OCI-LY7 (cell line): ENCODE measurements around the gene ZNF574. TPM values are rescaled to one million over a fixed set of nuclear protein-coding genes. Genes with fewer than 3 reads are reported as not detected.

Experiments used
- BruUV-seq: library from RNA; stranded (reverse); fragments of 400-500 nt; replicated peaks from 2 replicates; lab custom pipeline; 2021; lab: Mats Ljungman, UMichigan
- CTCF ChIA-PET: fragments of 300-600 bp; sonication (Branson Sonifier 250); formaldehyde crosslinking; loops from one replicate; lab custom pipeline; 2022; ENCODE audit warnings: antibody characterized with exemption; ENCODE audit not compliant: unreplicated experiment; lab: Charles Lee
- POLR2A ChIA-PET: fragments of 300-600 bp; sonication (Branson Sonifier 250); formaldehyde crosslinking; loops from one replicate; lab custom pipeline; 2022; ENCODE audit warnings: antibody characterized with exemption; lab: Charles Lee
- DNase-seq: peaks from one replicate; pipeline ENCODE4 v3.0.0-alpha.2; 2015; ENCODE audit warnings: low spot score
- H2AFZ ChIP-seq: fragments of 200-600 bp; sonication (generic), shearing (Covaris generic); 2 replicates; pipeline ENCODE4 v1.6.1; 2014; ENCODE audit warnings: mild to moderate bottlenecking, antibody characterized with exemption, low read length, moderate library complexity
- H3K27ac ChIP-seq: fragments of 200-600 bp; sonication (generic); 2 replicates; pipeline ENCODE4 v1.5.1; 2014; ENCODE audit warnings: mixed run types, low read depth, mild to moderate bottlenecking, moderate library complexity, low read length, inconsistent platforms; ENCODE audit not compliant: poor library complexity, severe bottlenecking
- H3K36me3 ChIP-seq: fragments of 200-600 bp; sonication (generic); 2 replicates; pipeline ENCODE4 v1.6.1; 2014; ENCODE audit warnings: mild to moderate bottlenecking, antibody characterized with exemption, low read length, moderate library complexity, mixed read lengths; ENCODE audit not compliant: insufficient read depth
- H3K4me1 ChIP-seq: fragments of 200-600 bp; sonication (generic); 2 replicates; pipeline ENCODE4 v1.5.1; 2014; ENCODE audit warnings: mild to moderate bottlenecking, low read length; ENCODE audit not compliant: insufficient read depth, poor library complexity, severe bottlenecking
- H3K4me2 ChIP-seq: fragments of 200-600 bp; sonication (generic); 2 replicates; pipeline ENCODE4 v1.6.1; 2014; ENCODE audit warnings: mild to moderate bottlenecking, low read length
- H3K4me3 ChIP-seq: fragments of 200-600 bp; sonication (generic); 2 replicates; pipeline ENCODE4 v1.5.1; 2014; ENCODE audit warnings: mild to moderate bottlenecking, low read depth, low read length; ENCODE audit not compliant: poor library complexity, severe bottlenecking
- H3K79me2 ChIP-seq: fragments of 200-600 bp; sonication (generic); 2 replicates; pipeline ENCODE4 v1.6.1; 2016; ENCODE audit warnings: low read depth, mild to moderate bottlenecking, low read length, moderate library complexity, mixed read lengths; ENCODE audit not compliant: insufficient read depth
- H3K9me2 ChIP-seq: fragments of 200-600 bp; sonication (generic); 2 replicates; pipeline ENCODE4 v1.6.1; 2016; ENCODE audit warnings: mild to moderate bottlenecking, low read length, mixed read lengths; ENCODE audit not compliant: insufficient read depth
- H3K9me3 ChIP-seq: fragments of 200-600 bp; sonication (generic); 2 replicates; pipeline ENCODE4 v1.6.1; 2014; ENCODE audit warnings: mild to moderate bottlenecking, mixed run types, low read length, mixed read lengths
- H4K20me1 ChIP-seq: fragments of 200-600 bp; sonication (generic); 2 replicates; pipeline ENCODE4 v1.6.1; 2014; ENCODE audit warnings: mild to moderate bottlenecking, antibody characterized with exemption, low read length, moderate library complexity, mixed read lengths; ENCODE audit not compliant: insufficient read depth
- CTCF ChIP-seq: fragments of 200-600 bp; sonication (generic); conservative IDR thresholded peaks from 2 replicates; pipeline ENCODE4 v1.5.1; 2014; ENCODE audit warnings: mild to moderate bottlenecking, antibody characterized with exemption, low read length, moderate library complexity, mixed read lengths
- EZH2phosphoT487 ChIP-seq: fragments of 200-600 bp; sonication (generic); IDR thresholded peaks from 2 replicates; pipeline ENCODE4 v1.6.1; 2018; ENCODE audit warnings: low read depth, borderline replicate concordance, mild to moderate bottlenecking, mixed run types, antibody characterized with exemption, low read length, moderate library complexity, mixed read lengths
- intact Hi-C: fragments of 100-400 bp; cut with micrococcal nuclease; formaldehyde crosslinking; loops from one replicate; pipeline ENCODE4 v1.10.0; 2022; ENCODE audit not compliant: unreplicated experiment
- total RNA-seq, 2 experiments: library from RNA; depleted of rRNA in 1 of 2; stranded (reverse); fragments of >200 nt in 1 of 2; shearing (Covaris generic) in 1 of 2; gene quantifications; 2 replicates each; pipeline ENCODE4 v1.2.3, GENCODE V29; 2014 to 2022

The ZNF574 gene
- total RNA-seq, 2 experiments from 2014 or later: 14.5 to 29.3 TPM

- intact Hi-C loops: no loop called here
- POLR2A ChIA-PET: interaction anchor here (0.6 kb wide), 1 partner anchor 170 kb away, joined by 3 read pairs; no protein-coding TSS in a partner anchor
Observed at GRCh38 chr19:42069619-42070351, 6.2 kb upstream of the ZNF574 start, which contains the start of gene GRIK5. Gene GRIK5 (minus strand): TSS chr19:42070206. CDS start chr19:42065770, 4,436 bp downstream.

DNA sequence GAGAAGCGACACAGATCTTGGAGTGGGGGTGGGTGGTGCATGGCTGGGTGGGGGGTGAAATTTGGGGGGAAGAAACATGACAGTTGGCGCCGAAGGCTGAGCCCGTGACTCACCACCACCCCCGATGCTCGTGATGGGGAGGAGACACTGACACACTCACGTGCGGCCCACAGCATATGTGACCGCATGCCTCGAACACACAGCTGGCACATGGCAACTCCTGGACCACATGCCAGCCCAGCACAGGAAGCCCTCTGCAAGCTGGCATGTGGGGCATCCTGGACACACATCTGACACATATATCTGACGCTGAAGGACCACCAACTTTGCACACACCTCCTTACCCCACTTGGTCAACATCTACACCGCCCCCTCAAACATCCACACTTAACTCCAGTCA, 4.7 kb upstream of the ZNF574 start:
- H3K9me2 ChIP-seq: no peaks in the 10 kb centered on the region
- intact Hi-C loops: no loop called here
- TF ChIP-seq EZH2phosphoT487 (no peak), CTCF (no peak)
- no peaks in the 10 kb centered on the region for H3K36me3 ChIP-seq
- no peak overlapping the region for H2AFZ ChIP-seq
- POLR2A ChIA-PET: no interaction called here
- H3K9me3 ChIP-seq: no peaks in the 10 kb centered on the region
- H4K20me1 ChIP-seq: no peaks in the 10 kb centered on the region
- CTCF ChIA-PET: no interaction called here
- H3K4me2 ChIP-seq: no peak overlapping the region
- no peak overlapping the region for H3K27ac ChIP-seq
- BruUV-seq: no TSS peak
- peaks cover 9% of the 10 kb centered on the region for H3K4me1 ChIP-seq
- no peak for DNase-seq
- H3K4me3 ChIP-seq: no peak overlapping the region
- H3K79me2 ChIP-seq: peaks cover 7% of the 10 kb centered on the region; the same call in 1 of the 2 replicates

More at GRCh38 chr19:42069619-42070351, 6.2 kb upstream of the ZNF574 start, which contains the start of gene GRIK5:
- no peaks in the 10 kb centered on the region for H4K20me1 ChIP-seq
- CTCF ChIA-PET: no interaction called here
- H3K36me3 ChIP-seq: no peaks in the 10 kb centered on the region
- H3K4me1 ChIP-seq: peaks cover 5% of the 10 kb centered on the region
- DNase-seq: no peak
- BruUV-seq: no TSS peak
- H3K9me2 ChIP-seq: no peaks in the 10 kb centered on the region
- H3K9me3 ChIP-seq: no peaks in the 10 kb centered on the region
- H2AFZ ChIP-seq: no peak within 1 kb of the TSS
- TF ChIP-seq EZH2phosphoT487 (no peak), CTCF (no peak)
- no peaks in the 10 kb centered on the region for H3K79me2 ChIP-seq
- H3K27ac ChIP-seq: no peak within 1 kb of the TSS
- H3K4me3 ChIP-seq: no peak within 1 kb of the TSS
- no peak within 1 kb of the TSS for H3K4me2 ChIP-seq
